ENCODE results near the gene SUPT5H.
"Not testable (repeated sequence)": the region's sequence is repeated elsewhere in the genome, so short reads cannot be mapped to it uniquely, and the experiment has no call there.

Gene SUPT5H

GRCh38 chr19:39469036-39469435, 23.7 kb downstream of the SUPT5H start:
- no peak for FAIRE-seq

DNA sequence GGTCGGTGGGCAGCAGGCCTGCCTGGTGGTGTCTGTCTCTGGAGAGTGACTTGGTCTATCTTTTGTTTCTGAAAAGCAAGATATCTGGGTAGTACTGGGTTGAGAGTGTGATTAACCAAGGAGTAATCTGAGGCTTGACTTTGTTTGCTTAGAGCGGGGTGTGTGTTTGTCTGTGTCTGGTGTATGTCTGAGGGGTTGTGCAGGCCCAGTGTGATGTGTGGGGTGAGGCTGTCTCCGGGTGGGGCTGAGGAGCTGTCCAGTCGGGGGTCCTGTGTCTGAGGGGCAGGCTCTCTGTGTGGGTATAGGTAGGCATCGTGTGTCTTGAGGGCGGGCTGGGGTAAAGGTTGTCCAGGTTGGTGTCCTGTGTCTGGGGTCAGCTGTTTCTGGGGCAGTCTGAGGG, 24.2 kb downstream of the SUPT5H start:
- no peak for FAIRE-seq

DNA sequence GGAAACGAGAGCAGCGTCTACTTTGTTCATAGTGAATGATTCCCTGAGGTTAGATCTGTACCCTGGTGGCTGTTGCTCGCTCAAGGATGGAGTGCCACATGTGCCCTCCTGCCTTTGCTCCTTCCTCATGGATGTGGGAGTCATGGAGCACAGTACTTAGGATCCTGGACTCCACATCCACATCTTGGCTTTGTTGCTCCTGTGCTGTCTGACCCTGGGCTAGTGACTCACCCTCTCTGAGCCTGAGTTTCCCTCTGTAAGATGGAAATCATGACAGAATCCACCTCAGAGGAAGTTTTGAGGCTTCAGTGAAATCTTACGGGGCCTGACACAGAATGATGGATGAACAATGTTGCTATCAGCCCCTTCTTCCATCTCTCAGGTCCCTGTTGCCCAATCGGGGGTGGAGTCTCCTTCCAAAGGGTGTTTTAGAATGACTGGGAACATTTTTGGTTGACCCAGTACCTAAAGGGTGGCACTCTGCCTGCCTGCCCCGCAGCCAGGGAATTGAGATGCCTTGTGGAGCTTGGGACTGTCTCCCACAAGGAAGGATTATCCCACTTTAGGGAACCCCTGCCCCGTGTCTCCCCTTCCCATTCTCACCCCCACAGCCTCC, 25.4 kb downstream of the SUPT5H start:
- no peak for FAIRE-seq

- no peak for FAIRE-seq
Measured at GRCh38 chr19:39471756-39472536, 26.6 kb downstream of the SUPT5H start.

- FAIRE-seq, result no peak
Measured at GRCh38 chr19:39472746-39473442, 27.5 kb downstream of the SUPT5H start.

DNA sequence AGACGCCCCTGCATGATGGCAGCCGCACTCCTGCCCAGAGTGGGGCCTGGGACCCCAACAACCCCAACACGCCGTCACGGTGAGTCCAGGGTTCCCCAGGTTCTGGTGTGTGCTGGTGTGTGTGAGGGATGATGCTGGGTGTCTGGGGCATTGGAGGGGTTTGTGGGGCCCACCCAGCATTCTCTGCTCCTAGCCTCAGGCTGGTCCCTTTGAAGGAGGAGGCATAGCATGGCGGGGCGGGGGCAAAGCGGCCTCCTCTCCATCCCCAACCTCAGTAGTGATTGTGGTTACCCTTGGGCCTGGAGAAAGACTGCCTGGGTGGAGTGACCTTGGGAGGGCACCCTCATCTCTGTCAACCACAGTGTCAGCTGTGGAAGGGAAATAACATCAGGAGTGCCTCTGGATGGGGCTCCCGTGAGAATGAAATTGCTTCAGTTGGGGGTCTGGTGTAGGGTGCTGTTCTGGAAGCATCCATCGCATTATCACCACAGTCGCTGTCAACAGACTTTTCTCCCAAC, 28.1 kb downstream of the SUPT5H start:
- FAIRE-seq, result no peak

- FAIRE-seq, result no peak
Measured at GRCh38 chr19:39474139-39474620, 28.8 kb downstream of the SUPT5H start.

GRCh38 chr19:39475748-39476147, 30.4 kb downstream of the SUPT5H start:
- FAIRE-seq, result no peak

DNA sequence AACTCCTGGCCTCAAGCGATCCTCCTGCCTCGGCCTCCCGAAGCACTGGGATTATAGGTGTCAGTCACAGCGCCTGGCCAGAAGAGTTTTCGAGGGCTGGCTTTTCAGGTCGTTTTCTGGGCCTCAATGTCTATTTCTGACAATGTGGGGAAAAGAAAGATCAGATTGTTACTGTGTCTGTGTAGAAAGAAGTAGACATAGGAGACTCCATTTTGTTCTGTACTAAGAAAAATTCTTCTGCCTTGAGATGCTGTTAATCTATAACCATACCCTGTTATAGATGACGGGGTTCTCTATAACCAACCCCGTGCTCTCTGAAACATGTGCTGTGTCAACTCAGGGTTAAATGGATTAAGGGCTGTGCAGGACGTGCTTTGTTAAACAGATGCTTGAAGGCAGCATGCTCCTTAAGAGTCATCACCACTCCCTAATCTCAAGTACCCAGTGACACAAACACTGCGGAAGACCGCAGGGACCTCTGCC, 34.0 kb downstream of the SUPT5H start:
- FAIRE-seq, result not testable (repeated sequence)

DNA sequence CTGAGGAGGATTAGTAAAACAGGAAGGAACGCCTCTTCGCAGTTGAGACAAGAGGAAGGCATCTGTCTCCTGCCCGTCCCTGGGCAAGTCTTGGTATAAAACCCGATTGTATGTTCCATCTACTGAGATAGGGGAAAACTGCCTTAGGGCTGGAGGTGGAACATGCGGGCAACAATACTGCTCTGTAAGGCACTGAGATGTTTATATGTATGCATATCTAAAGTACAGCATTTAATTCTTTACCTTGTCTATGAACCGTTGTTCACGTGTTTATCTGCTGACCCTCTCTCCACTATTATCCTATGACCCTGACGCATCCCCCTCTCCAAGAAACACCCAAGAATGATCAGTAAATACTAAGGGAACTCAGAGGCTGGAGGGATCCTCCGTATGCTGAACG, 34.5 kb downstream of the SUPT5H start:
- no peak for FAIRE-seq

- peak; percentile 64 for FAIRE-seq
Measured at GRCh38 chr19:39480337-39481228, 35.2 kb downstream of the SUPT5H start, which contains the start of gene TIMM50. Gene TIMM50 (plus strand): TSS chr19:39480838. CDS start chr19:39480854, 16 bp downstream.

DNA sequence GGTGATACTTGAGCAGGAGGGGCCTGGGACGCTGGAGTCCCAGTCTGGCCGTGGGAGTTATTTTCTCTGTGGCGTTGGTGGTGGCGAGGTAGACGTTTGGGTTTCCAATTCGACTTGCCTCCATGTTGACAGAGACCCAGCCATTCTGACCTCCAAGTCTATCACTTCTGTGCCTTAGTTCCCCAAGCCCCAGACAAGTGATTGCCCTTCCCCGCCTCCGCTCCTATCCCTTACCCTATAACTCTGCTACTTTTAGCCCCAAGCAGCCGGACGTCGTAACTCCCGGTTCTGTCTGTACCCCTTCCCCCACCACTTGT, 35.8 kb downstream of the SUPT5H start:
- no peak for FAIRE-seq

GRCh38 chr19:39481676-39482075, 36.3 kb downstream of the SUPT5H start:
- FAIRE-seq, result no peak

GRCh38 chr19:39483141-39483540, 37.8 kb downstream of the SUPT5H start:
- no peak for FAIRE-seq

DNA sequence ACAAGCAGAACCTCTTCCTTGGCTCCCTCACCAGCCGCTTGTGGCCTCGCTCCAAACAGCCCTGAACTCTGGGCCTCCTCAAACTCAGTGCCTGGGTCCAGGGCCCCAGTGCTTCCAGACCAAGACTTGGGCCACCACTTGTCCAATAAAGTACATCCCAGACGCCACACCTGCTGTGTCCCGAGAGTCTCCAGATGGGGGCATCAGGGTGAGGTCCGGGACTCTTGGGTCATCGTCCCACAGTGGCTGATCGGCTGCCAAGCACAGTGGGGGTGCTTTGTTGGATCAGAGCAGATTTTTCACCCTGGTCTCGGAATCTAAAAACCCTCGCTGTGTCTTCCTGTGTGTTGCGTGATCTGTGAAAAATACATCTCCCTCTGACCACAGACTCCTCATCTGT, 44.4 kb downstream of the SUPT5H start:
- FAIRE-seq, result no peak

- FAIRE-seq, result no peak
Measured at GRCh38 chr19:39492225-39492624, 46.8 kb downstream of the SUPT5H start.

GRCh38 chr19:39492788-39493187, 47.4 kb downstream of the SUPT5H start:
- no peak for FAIRE-seq

GRCh38 chr19:39494661-39495060, 49.3 kb downstream of the SUPT5H start:
- no peak for FAIRE-seq

DNA sequence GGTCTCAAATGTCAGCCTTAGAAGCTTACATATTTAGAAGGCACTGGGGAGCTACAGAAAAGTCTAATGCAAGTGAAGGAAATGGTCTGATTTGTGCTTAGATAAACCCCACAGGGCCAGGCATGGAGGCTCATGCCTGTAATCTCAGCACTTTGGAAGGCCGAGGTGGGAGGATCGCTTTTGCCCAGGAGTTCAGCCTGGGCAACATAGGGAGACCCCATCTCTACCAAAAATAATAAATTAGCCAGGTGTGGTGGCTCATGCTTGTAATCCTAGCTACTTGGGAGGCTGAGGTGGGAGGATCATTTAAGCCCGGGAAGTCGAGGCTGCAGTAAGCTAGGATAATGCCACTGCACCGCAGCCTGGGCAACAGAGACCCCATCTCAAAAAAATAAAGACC, 50.7 kb downstream of the SUPT5H start:
- no peak for FAIRE-seq

DNA sequence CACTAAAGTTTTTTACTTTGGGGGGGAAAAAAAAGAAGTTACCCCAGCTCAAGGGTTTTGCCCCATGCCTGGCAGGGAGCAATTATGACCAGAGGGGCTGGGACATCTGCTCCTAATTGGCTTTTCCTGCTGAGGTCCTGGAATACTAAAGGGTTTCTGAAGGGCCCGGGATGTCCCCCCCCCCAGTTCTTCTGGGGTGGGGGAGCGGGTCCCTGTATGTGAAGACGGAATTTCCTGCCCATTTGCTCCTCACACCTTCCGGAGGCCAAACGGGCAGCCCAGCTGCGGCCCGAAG, 52.3 kb downstream of the SUPT5H start:
- FAIRE-seq, result no peak

DNA sequence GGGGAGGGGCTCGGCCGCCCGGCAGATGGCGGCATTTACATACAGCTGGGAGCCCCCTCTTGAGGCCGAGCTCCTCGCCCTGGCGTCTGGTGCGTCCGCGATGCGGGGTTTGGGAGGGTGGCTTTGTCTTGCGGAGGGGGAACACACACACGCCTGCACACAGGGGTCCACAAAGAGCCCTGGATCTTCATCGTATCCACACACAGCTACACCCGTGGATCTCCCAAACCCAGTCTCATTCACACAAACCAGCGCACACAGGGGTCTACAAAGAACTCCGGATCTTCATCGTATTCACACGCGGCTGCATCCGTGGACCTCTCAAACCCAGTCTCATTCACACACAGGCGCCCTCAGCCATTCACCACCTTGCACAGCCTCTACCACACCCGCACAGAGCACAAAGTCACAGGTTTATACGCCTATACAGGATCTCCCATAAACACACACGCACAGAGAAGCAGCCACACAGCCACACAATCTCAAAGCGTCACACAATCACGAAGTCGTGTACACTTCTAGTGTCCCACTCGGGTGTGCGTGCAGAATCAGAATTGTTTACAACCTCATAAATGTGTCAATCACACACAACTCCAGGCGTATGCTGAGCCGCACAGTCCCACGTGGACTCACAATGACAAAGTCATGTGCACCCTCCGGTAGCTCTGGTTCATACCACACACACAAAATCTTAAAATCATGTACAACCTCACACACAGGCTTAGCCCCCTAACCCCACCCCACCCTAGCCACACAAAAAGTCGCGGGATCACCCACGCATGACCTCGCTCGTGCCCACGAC, 52.8 kb downstream of the SUPT5H start:
- FAIRE-seq, result no peak
